B cell (primary cell): Measurements from ENCODE around the gene ZDHHC7. TPM values are rescaled to one million over a fixed set of nuclear protein-coding genes. Genes with fewer than 3 reads are reported as not detected.

Source experiments
- ATAC-seq: fragments of 200-7000 bp; cut with Tn5 transposase; one replicate; pipeline ENCODE4 v1.10.0; 2021; ENCODE audit warnings: low read depth, mild to moderate bottlenecking, moderate number of reproducible peaks, moderate library complexity
- CTCF ChIA-PET: fragments of 350-600 bp; sonication (Branson Sonifier 250); formaldehyde crosslinking; loops from one replicate; lab custom pipeline; 2021; ENCODE audit warnings: antibody characterized with exemption, inconsistent platforms; lab: Charles Lee
- POLR2A ChIA-PET: fragments of 350-600 bp; sonication (Branson Sonifier 250); formaldehyde crosslinking; loops from one replicate; lab custom pipeline; 2021; ENCODE audit warnings: antibody characterized with exemption; lab: Charles Lee
- DNase-seq: peaks from one replicate; pipeline ENCODE4 v3.0.0; 2013
- H2AFZ ChIP-seq: 2 replicates; pipeline ENCODE4 v1.6.1; 2012; ENCODE audit warnings: mild to moderate bottlenecking, low read depth, low read length; ENCODE audit not compliant: insufficient read depth, poor library complexity, severe bottlenecking
- H3K27ac ChIP-seq, 2 donors: 1 replicate in 1 of 2; 2 replicates in 1 of 2; pipeline ENCODE4 v1.5.1; 2012 to 2013; ENCODE audit warnings: low read length in 2 of 2, mild to moderate bottlenecking in 2 of 2, moderate library complexity in 1 of 2
- H3K27me3 ChIP-seq, 4 experiments: fragments of 200-600 bp in 1 of 4; sonication (generic) in 1 of 4; replicated peaks in 1 of 4; 1 replicate in 2 of 4; 2 replicates in 2 of 4; pipeline versions ENCODE4 v1.6.1 to v1.7.0; 2013 to 2016; ENCODE audit warnings: low read length in 3 of 4, mild to moderate bottlenecking in 2 of 4, mixed read lengths in 1 of 4, moderate library complexity in 1 of 4; ENCODE audit not compliant: insufficient read depth in 4 of 4, control insufficient read depth in 3 of 4; ENCODE audit errors: control extremely low read depth in 1 of 4
- H3K36me3 ChIP-seq, 2 experiments: replicated peaks in 1 of 2; 1 replicate in 1 of 2; 2 replicates in 1 of 2; pipeline versions ENCODE4 v1.6.1 to v1.7.1; 2013; ENCODE audit warnings: low read length in 1 of 2; ENCODE audit not compliant: insufficient read depth in 2 of 2, control insufficient read depth in 1 of 2; ENCODE audit errors: control extremely low read depth in 1 of 2, extremely low read depth in 1 of 2
- H3K4me1 ChIP-seq, 2 donors: fragments of 200-600 bp in 1 of 2; sonication (generic) in 1 of 2; 1 replicate in 1 of 2; 2 replicates in 1 of 2; pipeline versions ENCODE4 v1.5.1 to v1.6.1; 2013 to 2017; ENCODE audit warnings: low read length in 2 of 2; ENCODE audit not compliant: control insufficient read depth in 2 of 2, insufficient read depth in 2 of 2
- H3K4me2 ChIP-seq: replicated peaks from 2 replicates; pipeline ENCODE3; 2012; ENCODE audit warnings: mild to moderate bottlenecking, low read depth, low read length; ENCODE audit not compliant: poor library complexity, severe bottlenecking
- H3K4me3 ChIP-seq, 5 experiments: fragments of 200-600 bp in 1 of 5; sonication (generic) in 1 of 5; 1 replicate in 3 of 5; 2 replicates in 2 of 5; pipeline versions ENCODE4 v1.5.1 to v1.7.0; 2011 to 2016; ENCODE audit warnings: low read length in 4 of 5, mild to moderate bottlenecking in 4 of 5, low read depth in 2 of 5, control low read depth in 1 of 5, moderate library complexity in 1 of 5; ENCODE audit not compliant: insufficient read depth in 1 of 5; ENCODE audit errors: control extremely low read depth in 1 of 5, extremely low read depth in 1 of 5
- H3K79me2 ChIP-seq: fragments of 200-600 bp; sonication (generic); one replicate; pipeline ENCODE4 v1.6.0; 2016; ENCODE audit warnings: low read length; ENCODE audit not compliant: control insufficient read depth, insufficient read depth
- H3K9ac ChIP-seq: fragments of 200-600 bp; sonication (generic); 2 replicates; pipeline ENCODE4 v1.6.1; 2017; ENCODE audit warnings: mild to moderate bottlenecking, low read length, moderate library complexity
- H3K9me3 ChIP-seq, 3 donors: one replicate each; pipeline versions ENCODE4 v1.6.1 to v1.7.1; 2013; ENCODE audit warnings: low read length in 2 of 3; ENCODE audit not compliant: control insufficient read depth in 2 of 3, insufficient read depth in 1 of 3; ENCODE audit errors: control extremely low read depth in 1 of 3
- H4K20me1 ChIP-seq: 2 replicates; pipeline ENCODE4 v1.6.0; 2012; ENCODE audit warnings: mild to moderate bottlenecking, low read length; ENCODE audit not compliant: insufficient read depth, control insufficient read depth, poor library complexity, severe bottlenecking
- H3K27ac Mint-ChIP-seq: one replicate; pipeline ENCODE4 v1.8.0; 2021; ENCODE audit warnings: mixed read lengths
- H3K27me3 Mint-ChIP-seq: one replicate; pipeline ENCODE4 v1.8.0; 2021; ENCODE audit warnings: mixed read lengths
- H3K4me1 Mint-ChIP-seq: one replicate; pipeline ENCODE4 v1.8.0; 2021; ENCODE audit warnings: mixed read lengths
- H3K4me3 Mint-ChIP-seq: one replicate; pipeline ENCODE4 v1.8.0; 2021; ENCODE audit warnings: mixed read lengths
- H3K9me3 Mint-ChIP-seq: one replicate; pipeline ENCODE4 v1.8.0; 2022; ENCODE audit warnings: mixed read lengths; ENCODE audit not compliant: insufficient read depth
- CTCF ChIP-seq: fragments of 200-600 bp; IDR thresholded peaks from one replicate; pipeline ENCODE4 v1.8.0; 2022; ENCODE audit warnings: antibody characterized with exemption, mild to moderate bottlenecking
- EZH2 ChIP-seq: IDR thresholded peaks from 2 replicates; pipeline ENCODE4 v1.6.1; 2012; ENCODE audit warnings: borderline replicate concordance, low read depth, mild to moderate bottlenecking, moderate library complexity, low read length; ENCODE audit not compliant: insufficient read depth, poor library complexity, severe bottlenecking
- WGBS: methylation state at CpG from one replicate; pipeline ENCODE4 v1.1.5; 2013; ENCODE audit warnings: missing lambda C conversion rate; ENCODE audit not compliant: insufficient coverage; 5-methylcytosine and 5-hydroxymethylcytosine counted together
- intact Hi-C: fragments of 100-400 bp; cut with micrococcal nuclease; formaldehyde crosslinking; loops from one replicate; pipeline ENCODE4 v1.10.0; 2022
- polyA plus RNA-seq: library from polyadenylated mRNA; depleted of rRNA; stranded (reverse); fragments of >200 nt; gene quantifications from 2 replicates; pipeline ENCODE4 v1.2.3, GENCODE V29; 2012
- total RNA-seq, 2 donors: library from RNA; stranded (reverse); fragments of 120-200 nt in 1 of 2; gene quantifications; 1 replicate in 1 of 2; 2 replicates in 1 of 2; pipeline versions ENCODE4 v1.2.3 to v1.2.4, GENCODE V29; 2013 to 2022

ZDHHC7 gene
- total and polyA plus RNA-seq, 2 donors (not counting 1 experiment from before 2014, with no cell fraction given): 25.2 to 36.1 TPM

GRCh38 chr16:84929421-84930297 is 81.7 kb downstream of the ZDHHC7 start:
- Mint-ChIP-seq H3K4me1 (peaks cover 1% of the 10 kb centered on the region), H3K27ac (no peak overlapping the region), H3K27me3 (peaks cover 3% of the 10 kb centered on the region), H3K9me3 (no peaks in the 10 kb centered on the region), H3K4me3 (no peak overlapping the region)
- POLR2A ChIA-PET: no interaction called here
- WGBS: 84% methylated on average over 27 of the region's 36 CpGs
- Histone ChIP-seq H3K4me2 (no peak overlapping the region), H3K9ac (no peak overlapping the region), H3K9me3 (peaks cover 0 to 20% (median 0%) of the 10 kb centered on the region in 3 donors), H3K4me3 (no peak overlapping the region), H3K4me1 (no peaks in the 10 kb centered on the region), H3K79me2 (no peaks in the 10 kb centered on the region), H4K20me1 (no peaks in the 10 kb centered on the region), H2AFZ (no peak overlapping the region), H3K27me3 (no peaks in the 10 kb centered on the region), H3K27ac (no peak overlapping the region), H3K36me3 (no peaks in the 10 kb centered on the region)
- ATAC-seq (no peak), DNase-seq (no peak)
- CTCF ChIA-PET: no interaction called here
- no peak for TF ChIP-seq CTCF
- no peak for TF ChIP-seq EZH2
- intact Hi-C loops: no loop called here
